Prostate gland (tissue), 2 donors: ENCODE data around the gene TTYH3. TPM values are rescaled to one million over a fixed set of nuclear protein-coding genes. Genes with fewer than 3 reads are reported as not detected.
"Not testable (repeated sequence)": the region's sequence is repeated elsewhere in the genome, so short reads cannot be mapped to it uniquely, and the experiment has no call there.

ENCODE experiments used
- DNase-seq: peaks from one replicate; pipeline ENCODE4 v3.0.0-alpha.2; 2019; ENCODE audit warnings: low spot score
- H3K27ac ChIP-seq, 2 donors: fragments of 200-600 bp; sonication (generic); 2 replicates each; pipeline ENCODE4 v1.5.1; 2017 to 2019
- H3K27me3 ChIP-seq: fragments of 200-600 bp; sonication (generic); replicated peaks from 2 replicates; pipeline ENCODE4 v1.5.1; 2019; ENCODE audit not compliant: insufficient read depth
- H3K36me3 ChIP-seq, 2 donors: fragments of 200-600 bp; sonication (generic); 1 replicate in 1 of 2; 2 replicates in 1 of 2; pipeline versions ENCODE4 v1.5.1 to v1.8.1; 2017 to 2019
- H3K4me1 ChIP-seq: fragments of 200-600 bp; sonication (generic); replicated peaks from 2 replicates; pipeline ENCODE4 v1.5.1; 2019
- H3K4me3 ChIP-seq, 2 donors: fragments of 200-600 bp; sonication (generic); 2 replicates each; pipeline ENCODE4 v1.5.1; 2017 to 2019
- H3K9me3 ChIP-seq: fragments of 200-600 bp; sonication (generic); 2 replicates; pipeline ENCODE4 v1.5.1; 2017
- CTCF ChIP-seq, 4 experiments: fragments of 200-600 bp in 2 of 4; fragments of 450-650 bp in 2 of 4; sonication (generic) in 2 of 4; IDR thresholded peaks; 1 replicate in 3 of 4; 2 replicates in 1 of 4; pipeline ENCODE4 v1.5.1; 2016 to 2019; ENCODE audit warnings: antibody characterized with exemption in 4 of 4, mild to moderate bottlenecking in 2 of 4, moderate library complexity in 2 of 4
- POLR2A ChIP-seq: fragments of 450-650 bp; IDR thresholded peaks from one replicate; pipeline ENCODE4 v1.6.1; 2016; ENCODE audit warnings: antibody characterized with exemption, mild to moderate bottlenecking
- POLR2AphosphoS5 ChIP-seq: sonication (generic); formaldehyde crosslinking; IDR thresholded peaks from one replicate; pipeline ENCODE4 v1.6.1; 2017; ENCODE audit warnings: antibody characterized with exemption
- WGBS: methylation state at CpG from one replicate; pipeline ENCODE4 v1.1.5; 2018; 5-methylcytosine and 5-hydroxymethylcytosine counted together
- intact Hi-C: fragments of 100-400 bp; cut with DNase I; formaldehyde crosslinking; loops from one replicate; pipeline ENCODE4 v1.14.2; 2022
- total RNA-seq, 2 donors: library from RNA; depleted of rRNA; stranded (reverse); fragments of >200 nt; gene quantifications; one replicate each; pipeline ENCODE4 v1.1.0, GENCODE V29; 2016

The TTYH3 gene
- total RNA-seq, 2 donors from 2014 or later, result 30.1 to 76.2 TPM

- H3K4me1 ChIP-seq, result no peaks in the 10 kb centered on the region
- 82% methylated on average over 16 of the region's 16 CpGs for WGBS
- no peak overlapping the region for H3K27ac ChIP-seq
- no peak overlapping the region for H3K4me3 ChIP-seq
- DNase-seq, result no peak
- no peak for TF ChIP-seq CTCF (IDR thresholded peaks at IDR 0.05)
- TF ChIP-seq POLR2AphosphoS5, result no peak
- no peak for TF ChIP-seq POLR2A
- intact Hi-C loops, result no loop called here
- H3K36me3 ChIP-seq, result no peaks in the 10 kb centered on the region
- no peaks in the 10 kb centered on the region for H3K27me3 ChIP-seq
- H3K9me3 ChIP-seq, result no peaks in the 10 kb centered on the region
Observed at GRCh38 chr7:2606539-2606936, 25.2 kb upstream of the TTYH3 start.

- 79% methylated on average over 26 of the region's 26 CpGs for WGBS
- H3K9me3 ChIP-seq, result no peaks in the 10 kb centered on the region
- H3K4me3 ChIP-seq, result no peak overlapping the region
- no peaks in the 10 kb centered on the region for H3K27me3 ChIP-seq
- H3K36me3 ChIP-seq, result no peaks in the 10 kb centered on the region
- TF ChIP-seq CTCF (IDR thresholded peaks at IDR 0.05), result no peak
- TF ChIP-seq POLR2AphosphoS5, result no peak
- TF ChIP-seq POLR2A, result no peak
- no peak for DNase-seq
- no peaks in the 10 kb centered on the region for H3K4me1 ChIP-seq
- intact Hi-C loops, result no loop called here
- no peak overlapping the region for H3K27ac ChIP-seq
Observed at GRCh38 chr7:2607122-2607922, 24.5 kb upstream of the TTYH3 start.

- intact Hi-C loops, result no loop called here
- no peaks in the 10 kb centered on the region for H3K27me3 ChIP-seq
- H3K4me3 ChIP-seq, result no peak overlapping the region
- no peaks in the 10 kb centered on the region for H3K9me3 ChIP-seq
- H3K4me1 ChIP-seq, result no peaks in the 10 kb centered on the region
- DNase-seq, result no peak
- TF ChIP-seq POLR2A (no peak), POLR2AphosphoS5 (no peak), CTCF (IDR thresholded peaks at IDR 0.05) (no peak)
- no peak overlapping the region for H3K27ac ChIP-seq
- WGBS, result 86% methylated on average over 37 of the region's 37 CpGs
- no peaks in the 10 kb centered on the region for H3K36me3 ChIP-seq
Observed at GRCh38 chr7:2607923-2608904, 23.6 kb upstream of the TTYH3 start.

- Histone ChIP-seq H3K27me3 (no peaks in the 10 kb centered on the region), H3K27ac (no peak overlapping the region), H3K4me1 (no peaks in the 10 kb centered on the region), H3K36me3 (no peaks in the 10 kb centered on the region), H3K4me3 (no peak overlapping the region), H3K9me3 (no peaks in the 10 kb centered on the region)
- 69% methylated on average over 14 of the region's 14 CpGs for WGBS
- intact Hi-C loops, result no loop called here
- DNase-seq, result no peak
- no peak for TF ChIP-seq POLR2AphosphoS5
- TF ChIP-seq CTCF (IDR thresholded peaks at IDR 0.05), result no peak
- TF ChIP-seq POLR2A, result no peak
Observed at GRCh38 chr7:2608921-2609411, 22.8 kb upstream of the TTYH3 start.

GRCh38 chr7:2609646-2610045 lies 22.1 kb upstream of the TTYH3 start:
- H3K36me3 ChIP-seq, intact Hi-C loops, H3K4me1 ChIP-seq, H3K4me3 ChIP-seq, H3K9me3 ChIP-seq, DNase-seq, H3K27me3 ChIP-seq, H3K27ac ChIP-seq: not testable (repeated sequence)
- WGBS, result 86% methylated on average over 6 of the region's 6 CpGs
